HG03175 (cell line): ENCODE data around the gene MLH3.
"Not testable (repeated sequence)": the region's sequence is repeated elsewhere in the genome, so short reads cannot be mapped to it uniquely, and the experiment has no call there.

ENCODE experiments used
- ATAC-seq: cut with Tn5 transposase; IDR thresholded peaks from one replicate; pipeline ENCODE4 v1.9.1; 2021; ENCODE audit warnings: mild to moderate bottlenecking, moderate library complexity; ENCODE audit not compliant: unreplicated experiment

Gene MLH3

DNA sequence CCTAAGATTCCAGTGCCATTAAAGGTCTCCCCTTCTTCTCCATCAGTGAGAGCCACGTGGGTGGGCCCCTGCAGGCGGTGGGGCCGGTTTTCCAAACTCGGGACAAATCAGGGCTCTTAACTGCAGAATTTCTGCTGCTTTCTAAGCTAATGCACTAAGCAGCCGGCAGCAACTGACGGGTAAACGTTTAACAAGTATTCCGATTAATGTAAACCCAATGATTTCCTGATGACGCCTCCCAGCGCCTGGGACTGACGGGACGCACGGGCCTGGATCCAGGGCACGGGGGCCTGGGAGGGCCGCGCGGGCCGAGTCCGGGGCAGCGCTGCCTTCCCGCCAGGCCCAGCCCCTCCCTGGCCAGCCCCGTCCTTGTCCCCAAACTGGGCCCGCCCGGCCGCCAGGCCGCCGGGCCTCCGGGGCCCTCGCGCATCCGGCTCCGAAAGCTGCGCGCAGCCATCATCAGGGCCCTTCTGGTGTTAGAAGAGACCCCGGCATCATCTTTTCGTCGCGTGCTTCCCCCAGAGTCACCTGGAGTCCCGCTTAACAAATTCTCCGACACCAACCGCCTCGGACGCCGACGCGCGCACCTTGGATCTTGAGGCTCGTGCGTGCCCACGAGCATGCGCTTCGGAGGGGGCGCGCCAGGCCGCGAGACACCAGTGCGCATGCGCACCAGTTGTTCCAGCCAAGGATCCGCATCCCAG lies at the start of gene MLH3:
Gene MLH3 (minus strand): TSS at position 616 of the 704 bp plus-strand sequence. CDS start 1,812 bp downstream, outside the sequence.
- ATAC-seq = peak; percentile 76

- ATAC-seq = no peak
These were observed 47.4 kb upstream of the MLH3 start for GRCh38 chr14:75098682-75099081.

DNA sequence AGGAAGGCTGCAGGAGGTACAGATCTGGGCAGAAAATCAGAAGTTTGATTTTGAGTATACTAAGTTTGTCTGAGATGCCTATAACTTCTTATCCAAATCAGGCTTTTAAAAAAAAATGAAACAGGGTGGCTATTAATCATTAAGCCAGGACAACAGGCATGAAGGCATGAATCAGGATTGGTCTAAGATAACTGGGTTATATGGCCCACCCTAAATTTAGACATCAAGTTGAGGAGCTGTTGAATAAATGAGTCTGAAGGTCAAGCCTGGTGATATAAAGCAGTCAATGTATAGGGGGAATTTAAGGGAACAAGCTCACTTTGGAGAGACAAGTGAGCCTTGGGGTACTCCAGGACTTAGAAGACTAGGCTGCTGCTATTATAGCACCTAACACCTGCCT lies 46.9 kb upstream of the MLH3 start:
- ATAC-seq = no peak

- no peak for ATAC-seq
These were observed 45.7 kb upstream of the MLH3 start for GRCh38 chr14:75096959-75097358.

- no peak for ATAC-seq
These were observed 44.4 kb upstream of the MLH3 start for GRCh38 chr14:75095690-75096089.

DNA sequence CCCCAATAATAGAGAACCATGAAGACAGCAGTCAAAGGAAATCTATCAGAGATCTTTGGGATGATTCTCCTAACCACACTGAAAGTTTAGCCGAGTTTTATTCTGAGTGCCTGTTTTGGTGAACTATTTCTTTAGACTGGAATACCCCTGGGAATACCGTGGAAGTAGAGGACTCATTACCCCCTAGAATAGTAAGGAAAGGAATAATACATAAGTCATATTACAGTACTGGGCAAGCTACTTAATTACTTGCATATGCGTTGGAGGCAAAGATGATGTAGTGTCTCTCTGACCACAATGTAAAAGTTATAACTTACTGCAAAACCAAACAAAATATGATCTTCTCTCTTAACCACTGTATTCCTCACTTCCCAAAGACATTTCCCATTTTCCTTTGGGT lies 43.6 kb upstream of the MLH3 start:
- no peak for ATAC-seq

- ATAC-seq = no peak
These were observed 41.4 kb upstream of the MLH3 start for GRCh38 chr14:75092698-75093097.

DNA sequence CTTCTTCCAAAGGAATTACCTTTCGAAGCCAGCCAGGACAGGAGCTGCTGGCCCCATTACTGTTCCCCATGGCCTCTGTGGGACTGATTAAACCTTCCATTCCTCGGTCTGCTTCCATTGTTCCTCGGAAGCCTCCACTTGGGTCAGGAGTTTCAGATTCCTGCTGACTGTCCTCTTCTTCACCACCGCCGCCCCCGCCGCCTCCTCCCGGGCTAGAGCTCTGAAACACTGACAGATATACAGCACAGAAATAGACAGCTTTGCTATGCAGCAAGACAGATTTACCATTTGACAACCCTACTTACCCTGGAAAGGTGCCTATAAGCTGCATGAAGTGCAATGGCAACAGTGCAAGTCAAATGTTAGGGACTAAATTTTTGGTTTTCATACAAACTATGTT lies 40.0 kb upstream of the MLH3 start:
- ATAC-seq = no peak

DNA sequence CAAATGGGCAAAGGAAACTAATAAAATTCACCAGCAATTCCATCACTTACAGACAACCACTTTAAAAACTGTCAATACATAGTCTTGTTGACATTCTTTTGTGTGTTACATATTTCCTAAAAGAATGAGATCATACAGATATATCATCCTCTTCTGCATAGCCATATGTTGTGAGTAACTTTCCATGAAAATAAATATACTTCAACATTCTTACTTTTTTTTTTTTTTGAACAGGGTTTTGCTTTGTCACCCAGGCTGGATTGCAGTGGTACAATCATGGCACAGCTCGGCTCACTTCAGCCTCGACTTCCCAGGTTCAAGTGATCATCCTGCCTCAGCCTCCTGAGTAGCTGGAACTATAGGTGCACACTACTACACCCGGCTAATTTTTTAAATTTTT lies 39.1 kb upstream of the MLH3 start:
- no peak for ATAC-seq

DNA sequence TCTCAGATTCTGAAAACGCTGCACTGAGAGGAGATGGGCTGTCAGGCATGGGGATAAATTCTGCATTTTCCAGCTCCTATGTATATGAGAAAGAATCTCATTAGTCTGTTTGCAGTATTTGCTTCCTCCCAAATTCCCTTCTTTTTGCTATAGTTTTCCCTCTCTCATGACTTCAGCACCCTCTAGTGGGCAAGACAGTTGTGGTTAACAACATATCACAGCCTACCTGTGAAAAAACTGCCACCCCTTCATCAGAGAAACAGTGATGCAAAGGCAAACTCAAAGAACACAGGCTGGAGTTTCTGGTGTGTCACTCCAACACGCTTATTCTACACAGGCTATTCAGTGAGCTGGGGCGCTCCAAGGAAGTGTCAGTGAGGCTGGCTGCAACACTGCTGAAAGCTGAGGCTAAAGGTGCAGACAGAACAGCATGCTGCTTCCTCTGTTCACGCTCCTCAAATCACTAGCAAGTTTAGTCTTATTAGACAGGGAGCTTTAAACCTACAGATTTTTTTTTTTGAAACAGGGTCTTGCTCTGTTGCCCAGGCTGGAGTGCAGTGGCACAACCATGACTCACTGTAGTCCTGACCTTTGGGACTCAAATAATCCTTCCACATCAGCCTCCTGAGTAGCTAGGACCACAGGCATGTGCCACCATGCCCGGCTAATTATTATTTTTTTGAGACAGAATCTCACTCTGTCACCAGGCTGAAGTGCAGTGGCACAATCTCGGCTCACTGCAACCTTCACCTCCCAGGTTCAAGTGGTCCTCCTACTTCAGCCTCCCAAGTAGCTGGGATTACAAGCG lies 37.5 kb upstream of the MLH3 start:
- no peak for ATAC-seq

GRCh38 chr14:75088153-75088552 lies 36.9 kb upstream of the MLH3 start:
- no peak for ATAC-seq

DNA sequence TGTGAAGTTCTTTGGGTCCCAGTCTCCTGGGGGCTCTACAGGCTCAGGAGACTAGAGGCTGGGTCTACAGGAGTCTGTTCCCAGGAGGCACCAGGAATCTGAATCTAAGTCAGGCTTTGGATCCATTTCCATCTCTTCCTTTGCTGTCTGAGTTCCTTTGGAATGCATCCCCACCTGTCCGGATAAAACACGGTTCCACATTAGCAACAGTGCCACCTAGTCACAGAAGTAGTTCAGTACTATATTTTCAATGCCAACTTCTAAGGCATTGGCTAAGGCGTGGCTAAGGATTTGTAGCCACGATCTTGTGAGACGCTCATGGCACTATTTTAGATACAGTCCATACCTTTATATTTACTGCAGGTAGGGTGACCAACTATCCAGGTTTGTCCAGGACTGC lies 33.2 kb upstream of the MLH3 start:
- no peak for ATAC-seq

- ATAC-seq = no peak
These were observed 32.0 kb upstream of the MLH3 start for GRCh38 chr14:75083271-75083670.

DNA sequence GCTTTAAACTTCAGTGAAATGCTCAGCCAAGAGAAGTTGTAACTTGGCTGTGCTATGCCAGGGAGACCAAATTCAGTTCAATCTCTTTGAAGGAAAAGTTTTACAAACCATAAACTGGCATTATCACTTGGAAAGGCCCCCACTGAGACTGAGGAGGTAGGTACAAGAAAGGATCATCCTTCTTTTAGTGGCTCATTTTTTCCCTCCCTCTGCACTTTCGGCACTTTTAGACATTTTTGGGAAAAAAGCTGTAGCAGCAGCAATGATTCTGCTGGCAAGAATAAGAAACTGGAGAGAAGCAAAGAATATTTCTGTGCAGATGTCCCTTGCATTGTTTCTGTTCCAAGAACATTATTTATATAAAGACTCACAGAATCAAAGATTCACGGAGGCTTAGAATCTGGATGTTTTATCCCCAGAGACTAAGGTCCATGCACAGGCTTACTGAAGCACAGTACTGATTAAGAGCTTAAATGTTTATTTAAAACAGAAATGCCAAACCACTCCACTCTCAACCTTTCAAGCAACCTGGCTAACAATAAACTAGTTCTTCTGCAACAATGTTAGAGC lies 30.5 kb upstream of the MLH3 start:
- ATAC-seq = no peak

DNA sequence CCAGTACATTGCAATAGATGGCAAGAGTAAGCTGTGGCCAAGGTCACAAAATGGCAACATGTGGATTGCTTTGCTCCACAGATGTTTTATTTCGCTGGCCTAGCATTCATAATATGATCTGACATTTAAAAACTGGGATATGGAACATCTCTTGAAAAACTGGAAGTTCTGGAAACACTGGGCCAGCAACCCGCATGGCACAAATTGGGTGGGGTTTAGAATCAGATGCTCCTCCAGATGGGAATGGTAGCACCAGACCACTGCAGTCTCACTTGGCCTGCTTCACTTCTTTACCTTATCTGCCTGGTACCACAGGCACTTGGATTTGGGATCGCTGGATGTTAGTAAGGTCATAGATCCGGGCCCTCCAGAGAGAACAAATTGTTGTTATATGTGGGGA lies 28.3 kb upstream of the MLH3 start:
- no peak for ATAC-seq

- no peak for ATAC-seq
These were observed 26.5 kb upstream of the MLH3 start for GRCh38 chr14:75077794-75078193.

GRCh38 chr14:75070383-75070782 lies 19.1 kb upstream of the MLH3 start:
- no peak for ATAC-seq

GRCh38 chr14:75069811-75070145 lies 18.5 kb upstream of the MLH3 start:
- ATAC-seq = no peak

- peak; percentile 72 for ATAC-seq
These were observed 18.0 kb upstream of the MLH3 start, which contains the start of gene ZC2HC1C for GRCh38 chr14:75069121-75069810. ZC2HC1C (plus strand) TSS chr14:75069641; CDS start chr14:75070574, 933 bp downstream.

DNA sequence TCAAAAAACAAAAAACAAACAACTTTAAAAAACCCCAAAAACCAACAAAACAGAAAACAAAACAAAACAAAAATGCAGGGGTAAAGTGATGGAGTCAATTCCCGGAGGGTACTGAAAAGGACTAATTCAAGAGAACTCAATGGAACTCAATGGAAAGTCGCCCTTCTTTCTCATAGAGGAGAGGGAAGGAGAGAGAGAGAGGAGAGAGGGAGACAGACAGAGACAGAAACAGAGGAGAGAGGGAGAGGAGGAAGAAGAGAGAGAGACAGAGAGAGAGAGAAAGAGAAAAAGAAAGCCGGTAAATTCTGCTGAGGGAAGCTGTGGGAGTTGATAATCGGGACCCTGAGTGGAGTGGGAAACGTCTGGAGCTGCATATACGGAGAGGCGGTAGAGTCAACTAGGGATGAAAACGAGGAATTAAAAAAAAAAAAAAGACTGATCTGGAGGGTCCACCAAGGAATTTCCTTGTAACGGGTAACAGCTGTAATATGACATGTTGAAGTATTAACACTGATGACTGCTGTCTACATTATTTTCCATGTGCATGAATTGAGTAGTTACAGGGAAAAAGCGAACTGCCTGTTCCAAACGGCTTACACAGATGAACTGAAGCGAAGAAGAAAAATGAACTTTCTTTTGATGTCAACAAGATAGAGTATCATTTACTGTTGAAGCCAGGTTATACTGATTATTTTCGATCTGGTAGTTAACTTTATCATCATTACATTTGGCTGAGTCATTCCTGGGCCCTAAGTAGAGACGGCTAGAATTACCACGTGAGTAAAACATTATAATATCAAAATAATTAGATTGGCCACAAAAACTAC lies 17.2 kb upstream of the MLH3 start:
- no peak for ATAC-seq

DNA sequence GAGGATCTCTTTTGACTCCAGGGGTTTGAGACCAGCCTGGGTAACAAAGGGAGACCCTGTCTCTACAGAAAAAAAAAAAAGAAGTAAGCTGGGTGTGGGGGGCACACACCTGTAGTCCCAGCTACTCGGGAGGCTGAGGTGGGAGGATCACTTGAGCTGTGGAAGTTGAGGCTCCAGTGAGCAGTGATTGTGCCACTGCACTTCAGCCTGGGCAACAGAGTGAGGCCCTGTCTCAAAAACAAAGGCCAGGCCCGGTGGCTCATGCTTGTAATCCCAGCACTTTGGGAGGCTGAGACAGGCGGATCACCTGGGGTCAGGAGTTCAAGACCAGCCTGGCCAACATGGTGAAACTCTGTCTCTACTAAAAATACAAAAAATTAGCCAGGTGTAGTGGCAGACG lies 16.5 kb upstream of the MLH3 start:
- ATAC-seq = not testable (repeated sequence)
